Activated CD4-positive, alpha-beta T cell treated with anti-CD3 and anti-CD28 coated beads, Interleukin-2, amount 50 U/mL, for 48 hours (primary cell): ENCODE results near the gene FRMD6.

ENCODE experiments used
- DNase-seq, 2 experiments: peaks; one replicate each; pipeline ENCODE4 v3.0.0-alpha.2; 2020

FRMD6 gene

GRCh38 chr14:51674294-51675002 is 22.7 kb downstream of the FRMD6 start:
- DNase-seq, result no peak

GRCh38 chr14:51676549-51676948 is 24.8 kb downstream of the FRMD6 start:
- DNase-seq, result no peak

DNA sequence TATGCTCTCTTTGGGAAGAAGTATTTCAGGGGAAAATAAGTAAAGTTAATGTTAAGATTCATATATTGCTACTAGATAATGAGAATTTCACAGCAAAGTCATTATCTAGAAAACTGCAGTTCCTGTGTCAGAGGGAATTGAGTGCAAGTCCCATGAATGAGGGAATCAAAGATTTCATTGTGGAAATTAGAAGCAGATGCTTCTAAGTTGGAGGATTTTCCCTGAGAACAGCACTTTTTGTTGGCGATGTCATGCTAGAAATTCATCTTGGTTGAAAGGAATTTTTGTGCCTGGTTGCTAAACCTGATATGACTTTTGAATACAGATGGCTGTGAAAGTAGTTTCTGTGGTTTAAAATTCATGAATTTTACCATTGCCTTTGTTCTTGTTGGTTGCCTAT is 25.6 kb downstream of the FRMD6 start:
- no peak for DNase-seq

DNA sequence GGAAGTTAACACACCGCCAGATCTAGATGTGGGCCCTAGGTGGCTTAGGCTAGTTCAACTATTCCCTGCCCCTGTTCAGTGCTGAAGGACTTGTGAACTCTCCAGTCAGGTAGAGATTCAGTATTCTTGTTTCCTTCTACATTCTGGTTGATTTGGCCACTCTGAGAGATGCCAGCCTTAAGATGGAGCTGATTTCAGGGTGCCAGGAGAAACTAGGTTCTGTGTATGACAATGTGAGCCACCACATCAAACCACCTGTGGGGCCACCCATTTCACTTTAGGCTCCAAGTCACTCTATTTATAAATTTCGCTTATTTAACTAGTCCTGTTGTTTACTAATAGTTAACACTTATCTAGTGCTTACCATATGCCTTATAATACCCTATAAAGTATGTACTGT is 26.0 kb downstream of the FRMD6 start:
- DNase-seq, result peak in 1 of 2 experiments; percentile 6

GRCh38 chr14:51680031-51680430 is 28.3 kb downstream of the FRMD6 start:
- DNase-seq, result no peak

DNA sequence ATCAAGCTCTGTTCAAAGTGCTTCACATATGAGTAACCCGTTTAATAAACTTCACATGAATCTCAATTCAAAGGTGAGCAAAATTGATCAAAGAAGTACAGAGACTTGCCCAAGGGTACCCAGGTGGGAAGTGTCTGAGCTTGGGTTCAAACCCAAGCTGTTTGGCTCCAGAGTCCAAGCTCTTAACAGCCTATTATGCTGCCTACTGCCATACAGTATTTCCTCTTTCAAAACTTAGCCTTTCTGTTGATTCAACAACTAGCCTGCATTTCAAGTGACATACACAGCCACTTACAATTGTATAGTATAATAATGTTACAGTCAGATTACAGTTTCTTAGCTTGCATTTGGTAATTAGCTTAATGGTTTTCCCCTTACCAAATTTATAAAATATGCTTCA is 29.7 kb downstream of the FRMD6 start:
- DNase-seq, result no peak

GRCh38 chr14:51682411-51682810 is 30.7 kb downstream of the FRMD6 start:
- no peak for DNase-seq

GRCh38 chr14:51684760-51685159 is 33.0 kb downstream of the FRMD6 start:
- no peak for DNase-seq

DNA sequence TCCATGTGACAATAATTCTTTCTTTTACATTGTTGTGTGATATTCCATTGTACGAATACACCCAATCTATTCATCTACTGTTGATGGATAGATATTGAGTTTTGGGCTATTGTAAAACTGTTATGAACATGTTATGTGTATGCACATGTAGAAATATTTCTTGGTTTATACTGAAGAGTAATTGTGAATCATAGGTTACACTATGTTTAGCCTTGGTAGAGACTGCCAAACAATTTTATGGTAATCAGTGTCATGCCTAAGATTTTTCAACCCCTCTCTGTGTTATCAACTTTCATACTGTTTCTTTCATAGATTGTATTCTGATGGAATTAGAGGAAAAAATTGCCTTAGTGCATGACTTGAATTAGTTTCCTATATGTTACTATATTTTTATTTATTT is 39.5 kb downstream of the FRMD6 start:
- DNase-seq, result no peak

DNA sequence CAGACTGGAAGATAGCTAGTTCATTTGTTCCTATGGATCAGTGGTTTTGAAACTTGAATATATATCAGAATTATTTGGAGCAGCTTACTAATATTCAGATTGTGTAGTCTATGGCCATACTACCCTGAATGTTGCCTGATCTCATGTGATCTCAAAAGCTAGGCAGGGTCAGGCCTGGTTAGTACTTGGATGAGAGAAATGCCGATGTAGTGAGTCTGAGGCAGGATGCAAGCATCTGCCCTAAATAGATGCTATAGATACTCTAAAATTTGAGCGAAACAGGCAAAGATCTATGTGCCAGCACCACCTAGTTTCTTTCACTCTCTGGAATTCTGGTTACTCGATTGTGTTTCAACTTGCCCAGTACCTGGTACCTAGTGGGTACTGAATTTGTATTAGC is 40.9 kb downstream of the FRMD6 start:
- no peak for DNase-seq

- no peak for DNase-seq
Observed at GRCh38 chr14:51697848-51698247, 46.1 kb downstream of the FRMD6 start.

DNA sequence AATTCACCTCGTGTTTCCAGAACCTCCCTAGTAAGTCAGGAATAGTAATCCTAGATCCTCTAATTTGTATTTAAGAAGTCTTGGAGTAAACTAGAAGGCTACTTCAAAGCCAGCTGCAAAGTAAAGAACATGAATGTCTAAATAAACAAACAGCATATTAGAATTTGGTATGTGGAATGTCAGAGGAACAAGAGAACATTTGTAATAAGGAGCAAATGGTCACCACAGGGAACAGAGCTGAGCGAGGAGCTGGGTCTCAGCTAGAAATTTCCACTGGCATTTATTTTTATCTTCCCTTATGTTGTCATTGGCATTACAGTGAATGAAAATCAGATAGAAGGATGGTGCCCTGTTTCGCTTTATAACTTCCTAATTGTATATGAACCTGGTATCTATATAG is 50.2 kb downstream of the FRMD6 start:
- DNase-seq, result no peak

GRCh38 chr14:51703787-51704186 is 52.1 kb downstream of the FRMD6 start:
- no peak for DNase-seq

DNA sequence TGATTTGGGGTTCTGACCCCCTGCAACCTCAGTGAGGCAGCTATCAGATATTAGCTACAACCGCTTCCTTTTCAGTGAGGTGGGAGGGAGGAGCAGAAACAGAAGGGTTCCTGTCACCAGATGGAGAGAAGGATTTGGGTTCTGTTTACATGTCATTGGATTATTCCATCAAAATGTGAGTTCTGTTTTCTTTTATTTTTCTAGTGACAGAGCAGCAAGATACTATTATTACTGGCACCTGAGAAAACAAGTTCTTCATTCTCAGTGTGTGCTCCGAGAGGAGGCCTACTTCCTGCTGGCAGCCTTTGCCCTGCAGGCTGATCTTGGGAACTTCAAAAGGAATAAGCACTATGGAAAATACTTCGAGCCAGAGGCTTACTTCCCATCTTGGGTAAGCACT is 52.8 kb downstream of the FRMD6 start:
- DNase-seq, result no peak

DNA sequence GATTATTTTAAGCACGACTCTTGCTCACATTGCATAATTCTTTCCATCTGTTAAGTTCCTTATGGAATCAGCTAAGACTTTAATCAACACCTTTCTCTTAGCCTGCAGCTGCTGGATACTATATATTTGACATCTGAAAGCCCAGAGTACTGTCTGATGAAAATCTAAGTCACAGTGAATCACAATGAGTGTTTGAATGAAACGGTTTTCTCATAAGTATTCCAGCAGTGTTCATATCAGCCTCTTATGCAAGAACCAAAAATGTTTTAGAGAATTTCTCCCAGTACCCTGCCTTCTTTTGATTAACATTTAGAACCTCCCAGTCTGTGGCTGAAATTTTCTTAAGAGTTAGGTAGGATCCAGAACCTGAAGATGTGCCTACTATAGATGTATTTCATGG is 55.6 kb downstream of the FRMD6 start:
- DNase-seq, result no peak

- no peak for DNase-seq
Observed at GRCh38 chr14:51711505-51711904, 59.8 kb downstream of the FRMD6 start.

- DNase-seq, result no peak
Observed at GRCh38 chr14:51715250-51715649, 63.5 kb downstream of the FRMD6 start.

DNA sequence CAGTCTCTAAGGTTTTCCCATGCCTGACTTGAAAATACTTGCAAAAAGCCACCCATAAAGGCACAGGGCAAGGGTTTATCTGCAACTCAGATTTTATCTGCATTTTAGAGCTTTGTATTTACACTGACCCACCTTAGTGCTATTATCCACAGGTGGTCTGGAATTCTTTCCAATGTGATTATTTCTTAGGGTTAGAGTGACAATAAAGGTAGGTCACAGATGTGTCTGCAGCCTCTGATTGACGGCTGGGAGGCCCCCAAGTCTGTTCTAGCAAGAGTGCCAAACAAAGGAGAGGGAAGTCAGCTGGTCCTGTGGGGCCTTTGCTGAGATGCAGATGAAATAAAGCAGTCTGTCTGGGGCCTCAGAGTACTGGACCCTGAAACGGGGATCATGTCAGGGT is 64.0 kb downstream of the FRMD6 start:
- DNase-seq, result no peak

- DNase-seq, result no peak
Observed at GRCh38 chr14:51716610-51717009, 64.9 kb downstream of the FRMD6 start.

- no peak for DNase-seq
Observed at GRCh38 chr14:51717766-51718165, 66.1 kb downstream of the FRMD6 start.

- no peak for DNase-seq
Observed at GRCh38 chr14:51719955-51720354, 68.2 kb downstream of the FRMD6 start.

GRCh38 chr14:51723990-51724389 is 72.3 kb downstream of the FRMD6 start:
- no peak for DNase-seq

GRCh38 chr14:51724650-51725049 is 72.9 kb downstream of the FRMD6 start:
- no peak for DNase-seq

GRCh38 chr14:51725061-51725460 is 73.4 kb downstream of the FRMD6 start:
- no peak for DNase-seq

DNA sequence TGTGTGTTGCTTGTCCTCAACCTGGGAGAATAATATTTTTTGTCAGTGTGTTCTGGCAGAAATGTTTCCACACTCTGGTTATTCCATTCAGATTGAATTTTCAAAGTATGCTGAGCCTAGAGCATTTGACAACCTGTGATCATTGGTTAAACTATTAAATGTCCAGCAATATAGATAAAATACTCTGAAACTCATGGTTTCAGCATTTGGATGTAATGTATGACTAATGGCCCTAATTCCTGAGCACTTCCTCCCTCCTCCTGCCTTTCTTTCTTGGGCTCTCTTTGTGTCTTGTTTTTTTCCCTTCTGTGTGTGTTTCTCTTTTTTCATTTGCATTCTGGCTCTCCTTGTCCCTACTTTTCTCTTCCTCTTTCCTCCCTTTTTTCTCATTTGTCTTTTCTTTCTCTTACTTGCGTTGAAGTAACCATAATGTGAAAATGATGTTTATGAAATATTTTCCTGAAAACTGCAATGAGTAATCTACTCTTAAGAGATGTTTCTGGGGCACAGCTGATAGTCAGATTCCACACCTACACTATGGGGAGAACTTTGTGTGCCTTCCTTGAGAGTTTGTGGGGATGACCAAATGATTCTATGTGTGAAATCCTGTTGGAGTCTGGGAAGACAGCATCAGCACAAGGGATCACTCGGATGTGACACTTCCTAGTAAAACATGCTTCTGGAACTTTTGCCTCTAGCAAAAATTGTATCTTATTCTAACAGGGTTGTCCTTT is 74.6 kb downstream of the FRMD6 start:
- DNase-seq, result no peak
